Loucy (cell line): ENCODE results near the gene FMNL2.

Experiments
- H2AFZ ChIP-seq: fragments of 200-600 bp; sonication (generic); 2 replicates; pipeline ENCODE4 v1.6.0; 2016; ENCODE audit warnings: antibody characterized with exemption, mild to moderate bottlenecking, low read length, moderate library complexity
- H3F3A ChIP-seq: fragments of 200-600 bp; 2 replicates; pipeline ENCODE4 v1.6.0; 2016; ENCODE audit warnings: antibody characterized with exemption, low read depth, mild to moderate bottlenecking
- H3K27me3 ChIP-seq: fragments of 200-600 bp; sonication (generic); 2 replicates; pipeline ENCODE4 v1.6.1; 2014; ENCODE audit warnings: low read length, mild to moderate bottlenecking; ENCODE audit not compliant: insufficient read depth, poor library complexity, severe bottlenecking
- H3K36me3 ChIP-seq: fragments of 200-600 bp; sonication (generic); 2 replicates; pipeline ENCODE4 v1.6.1; 2016; ENCODE audit warnings: low read length; ENCODE audit not compliant: insufficient read depth
- H3K4me1 ChIP-seq: fragments of 200-600 bp; sonication (generic); 2 replicates; pipeline ENCODE4 v1.5.1; 2014; ENCODE audit warnings: low read length, mild to moderate bottlenecking; ENCODE audit not compliant: insufficient read depth, poor library complexity, severe bottlenecking
- H3K4me2 ChIP-seq: fragments of 200-600 bp; sonication (generic); 2 replicates; pipeline ENCODE4 v1.6.0; 2014; ENCODE audit warnings: antibody characterized with exemption, low read length, low read depth, mild to moderate bottlenecking; ENCODE audit not compliant: poor library complexity, severe bottlenecking
- H3K4me3 ChIP-seq: fragments of 200-600 bp; sonication (generic); 2 replicates; pipeline ENCODE4 v1.5.1; 2014; ENCODE audit warnings: low read length, mild to moderate bottlenecking, mixed read lengths; ENCODE audit not compliant: poor library complexity, severe bottlenecking
- H3K79me2 ChIP-seq: fragments of 200-600 bp; sonication (generic); 2 replicates; pipeline ENCODE4 v1.6.1; 2014; ENCODE audit warnings: low read length; ENCODE audit not compliant: insufficient read depth
- H3K9ac ChIP-seq: fragments of 200-600 bp; sonication (generic); 2 replicates; pipeline ENCODE4 v1.6.0; 2014; ENCODE audit warnings: mild to moderate bottlenecking, low read depth, low read length, moderate library complexity; ENCODE audit not compliant: poor library complexity, severe bottlenecking
- H3K9me2 ChIP-seq: fragments of 200-600 bp; sonication (generic); replicated peaks from 2 replicates; pipeline ENCODE4 v1.6.1; 2016; ENCODE audit warnings: low read depth, low read length, mixed read lengths
- H3K9me3 ChIP-seq: fragments of 200-600 bp; sonication (generic); 2 replicates; pipeline ENCODE4 v1.6.1; 2014; ENCODE audit warnings: mild to moderate bottlenecking, antibody characterized with exemption, low read length, low read depth; ENCODE audit not compliant: insufficient read depth
- H4K20me1 ChIP-seq: fragments of 200-600 bp; sonication (generic); 2 replicates; pipeline ENCODE4 v1.6.0; 2014; ENCODE audit warnings: antibody characterized with exemption, low read length, mild to moderate bottlenecking; ENCODE audit not compliant: insufficient read depth, poor library complexity, severe bottlenecking
- EZH2phosphoT487 ChIP-seq: fragments of 200-600 bp; IDR thresholded peaks from 2 replicates; pipeline ENCODE4 v1.6.1; 2018; ENCODE audit warnings: antibody characterized with exemption, mild to moderate bottlenecking, moderate library complexity, borderline replicate concordance
- TF ChIP-seq, protein P1 (sequence below): fragments of 200-600 bp; sonication (generic); conservative IDR thresholded peaks from 2 replicates; pipeline ENCODE4 v1.5.1; 2014; ENCODE audit warnings: mild to moderate bottlenecking, antibody characterized with exemption, low read length

FMNL2 gene

DNA sequence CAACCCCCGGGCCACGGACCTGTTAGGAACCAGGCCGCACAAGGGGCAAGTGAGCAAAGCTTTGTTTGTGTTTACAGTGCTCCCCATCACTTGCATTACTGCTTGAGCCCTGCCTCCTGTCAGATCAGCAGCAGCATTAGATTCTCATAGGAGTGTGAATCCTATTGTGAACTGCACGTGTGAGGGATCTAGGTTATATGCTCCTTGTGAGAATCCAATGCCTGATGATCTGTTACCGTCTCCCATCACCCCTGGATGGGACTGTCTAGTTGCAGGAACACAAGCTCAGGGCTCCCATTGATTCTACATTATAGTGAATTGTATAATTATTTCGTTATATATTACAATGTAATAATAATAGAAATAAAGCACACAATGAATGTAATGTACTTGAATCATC lies 125.6 kb downstream of the FMNL2 start:
- no peaks in the 10 kb centered on the region for H3K9me2 ChIP-seq
- no peaks in the 10 kb centered on the region for H4K20me1 ChIP-seq
- no peaks in the 10 kb centered on the region for H3K4me1 ChIP-seq
- no peaks in the 10 kb centered on the region for H3K79me2 ChIP-seq
- H3K4me2 ChIP-seq, result no peak overlapping the region
- no peak for TF ChIP-seq EZH2phosphoT487
- TF ChIP-seq, protein P1, sequence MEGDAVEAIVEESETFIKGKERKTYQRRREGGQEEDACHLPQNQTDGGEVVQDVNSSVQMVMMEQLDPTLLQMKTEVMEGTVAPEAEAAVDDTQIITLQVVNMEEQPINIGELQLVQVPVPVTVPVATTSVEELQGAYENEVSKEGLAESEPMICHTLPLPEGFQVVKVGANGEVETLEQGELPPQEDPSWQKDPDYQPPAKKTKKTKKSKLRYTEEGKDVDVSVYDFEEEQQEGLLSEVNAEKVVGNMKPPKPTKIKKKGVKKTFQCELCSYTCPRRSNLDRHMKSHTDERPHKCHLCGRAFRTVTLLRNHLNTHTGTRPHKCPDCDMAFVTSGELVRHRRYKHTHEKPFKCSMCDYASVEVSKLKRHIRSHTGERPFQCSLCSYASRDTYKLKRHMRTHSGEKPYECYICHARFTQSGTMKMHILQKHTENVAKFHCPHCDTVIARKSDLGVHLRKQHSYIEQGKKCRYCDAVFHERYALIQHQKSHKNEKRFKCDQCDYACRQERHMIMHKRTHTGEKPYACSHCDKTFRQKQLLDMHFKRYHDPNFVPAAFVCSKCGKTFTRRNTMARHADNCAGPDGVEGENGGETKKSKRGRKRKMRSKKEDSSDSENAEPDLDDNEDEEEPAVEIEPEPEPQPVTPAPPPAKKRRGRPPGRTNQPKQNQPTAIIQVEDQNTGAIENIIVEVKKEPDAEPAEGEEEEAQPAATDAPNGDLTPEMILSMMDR, result no peak
- H3K36me3 ChIP-seq, result no peaks in the 10 kb centered on the region
- no peak overlapping the region for H2AFZ ChIP-seq
- H3K9ac ChIP-seq, result no peak overlapping the region
- no peaks in the 10 kb centered on the region for H3F3A ChIP-seq
- H3K27me3 ChIP-seq, result no peaks in the 10 kb centered on the region
- no peaks in the 10 kb centered on the region for H3K9me3 ChIP-seq
- H3K4me3 ChIP-seq, result no peak overlapping the region

DNA sequence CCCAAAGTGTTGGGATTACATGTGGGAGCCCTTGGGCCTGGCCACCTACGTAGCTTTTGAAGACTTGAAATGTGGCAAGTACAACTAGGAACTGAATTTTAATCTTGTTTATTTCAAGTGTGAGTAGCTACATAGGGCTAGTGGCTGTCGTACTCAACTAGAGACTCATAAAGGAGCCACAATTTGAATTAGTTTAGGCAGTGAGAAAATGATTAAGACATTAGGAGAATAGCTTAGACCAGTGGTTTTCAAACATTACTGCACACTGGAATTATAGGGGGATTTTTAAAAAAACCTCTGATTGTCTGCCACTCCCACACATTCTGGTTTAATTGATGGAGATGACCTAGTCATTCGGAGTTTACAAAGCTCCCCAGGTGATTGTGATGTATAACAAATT lies 127.1 kb downstream of the FMNL2 start:
- H3K9me2 ChIP-seq, result no peaks in the 10 kb centered on the region
- H3K36me3 ChIP-seq, result no peaks in the 10 kb centered on the region
- H3K27me3 ChIP-seq, result no peaks in the 10 kb centered on the region
- H4K20me1 ChIP-seq, result no peaks in the 10 kb centered on the region
- no peak overlapping the region for H2AFZ ChIP-seq
- TF ChIP-seq EZH2phosphoT487, result no peak
- TF ChIP-seq, protein P1, result no peak
- H3K4me1 ChIP-seq, result no peaks in the 10 kb centered on the region
- H3K9ac ChIP-seq, result no peak overlapping the region
- no peaks in the 10 kb centered on the region for H3F3A ChIP-seq
- no peak overlapping the region for H3K4me2 ChIP-seq
- no peak overlapping the region for H3K4me3 ChIP-seq
- no peaks in the 10 kb centered on the region for H3K9me3 ChIP-seq
- no peaks in the 10 kb centered on the region for H3K79me2 ChIP-seq

- H3F3A ChIP-seq, result no peaks in the 10 kb centered on the region
- TF ChIP-seq EZH2phosphoT487, result no peak
- TF ChIP-seq, protein P1, result no peak
- H3K4me2 ChIP-seq, result no peak overlapping the region
- H3K9ac ChIP-seq, result no peak overlapping the region
- H3K9me2 ChIP-seq, result no peaks in the 10 kb centered on the region
- H3K4me3 ChIP-seq, result no peak overlapping the region
- H3K79me2 ChIP-seq, result no peaks in the 10 kb centered on the region
- H3K36me3 ChIP-seq, result no peaks in the 10 kb centered on the region
- no peak overlapping the region for H2AFZ ChIP-seq
- H3K27me3 ChIP-seq, result no peaks in the 10 kb centered on the region
- H3K4me1 ChIP-seq, result no peaks in the 10 kb centered on the region
- no peaks in the 10 kb centered on the region for H4K20me1 ChIP-seq
- no peaks in the 10 kb centered on the region for H3K9me3 ChIP-seq
These were observed 127.8 kb downstream of the FMNL2 start for GRCh38 chr2:152462779-152463178.
